HCT116 (cell line): ENCODE measurements around the gene BBS2. TPM values are rescaled to one million over a fixed set of nuclear protein-coding genes. Genes with fewer than 3 reads are reported as not detected.

Experiments
- ATAC-seq: fragments of 200-7000 bp; cut with Tn5 transposase; 2 replicates; pipeline ENCODE4 v1.9.1; 2020; ENCODE audit warnings: mild to moderate bottlenecking, moderate library complexity
- BruUV-seq: library from RNA; stranded (reverse); fragments of 400-500 nt; replicated peaks from 2 replicates; lab custom pipeline; 2021; lab: Mats Ljungman, UMichigan
- CTCF ChIA-PET: fragments of 300-600 bp; sonication (Branson Sonifier 250); formaldehyde crosslinking; loops from one replicate; lab custom pipeline; 2021; ENCODE audit warnings: antibody characterized with exemption; lab: Charles Lee
- POLR2A ChIA-PET: fragments of 300-600, 350-600 bp; sonication (Branson Sonifier 250); formaldehyde crosslinking; loops from one replicate; lab custom pipeline; 2021; ENCODE audit warnings: antibody characterized with exemption; lab: Charles Lee
- RAD21 ChIA-PET, 2 experiments: fragments of 300-600 bp; sonication (Branson Sonifier 250); formaldehyde crosslinking; loops; one replicate each; lab custom pipeline; 2023; ENCODE audit warnings: low total read pairs in 2 of 2; ENCODE audit not compliant: uncharacterized antibody in 2 of 2, unreplicated experiment in 2 of 2, low non-redundant PET in 1 of 2; lab: Charles Lee
- DNase-seq: peaks from one replicate; pipeline ENCODE4 v3.0.0-alpha.2; 2010; ENCODE audit warnings: low read depth, low spot score
- H2AFZ ChIP-seq: fragments of 200-600 bp; shearing (Covaris generic), sonication (generic); 2 replicates; pipeline ENCODE4 v1.6.1; 2017; ENCODE audit warnings: low read depth, mixed run types, mixed read lengths, antibody characterized with exemption, low read length; ENCODE audit not compliant: poor library complexity, severe bottlenecking
- H3K27ac ChIP-seq: 2 replicates; pipeline ENCODE4 v1.5.1; 2012; ENCODE audit warnings: low read depth, low read length
- H3K27me3 ChIP-seq: fragments of 200-600 bp; sonication (generic); 2 replicates; pipeline ENCODE4 v1.6.1; 2016; ENCODE audit warnings: mixed run types, low read length, mixed read lengths; ENCODE audit not compliant: insufficient read depth
- H3K36me3 ChIP-seq, 2 experiments: fragments of 200-500 bp in 1 of 2; fragments of 200-600 bp in 1 of 2; sonication (Bioruptor generic) in 1 of 2; sonication (generic) in 1 of 2; 2 replicates each; pipeline versions ENCODE4 v1.5.1 to v1.6.1; 2014 to 2016; ENCODE audit warnings: low read length in 2 of 2, inconsistent platforms in 1 of 2, mixed read lengths in 1 of 2, mixed run types in 1 of 2; ENCODE audit not compliant: insufficient read depth in 2 of 2, control insufficient read depth in 1 of 2
- H3K4me1 ChIP-seq, 2 experiments: fragments of 200-600 bp in 1 of 2; sonication (generic) in 1 of 2; 2 replicates each; pipeline versions ENCODE4 v1.5.1 to v1.6.1; 2012 to 2017; ENCODE audit warnings: low read length in 2 of 2, inconsistent platforms in 1 of 2, mild to moderate bottlenecking in 1 of 2, mixed read lengths in 1 of 2, mixed run types in 1 of 2, moderate library complexity in 1 of 2; ENCODE audit not compliant: insufficient read depth in 2 of 2, control insufficient read depth in 1 of 2
- H3K4me2 ChIP-seq: fragments of 200-600 bp; sonication (generic); 2 replicates; pipeline ENCODE4 v1.6.1; 2017; ENCODE audit warnings: mixed run types, low read length, mixed read lengths
- H3K4me3 ChIP-seq, 2 experiments: fragments of 200-600 bp in 1 of 2; sonication (generic) in 1 of 2; replicated peaks in 1 of 2; 2 replicates each; pipeline ENCODE4 v1.5.1; 2011 to 2016; ENCODE audit warnings: low read length in 2 of 2, control low read depth in 1 of 2, low read depth in 1 of 2, mild to moderate bottlenecking in 1 of 2, mixed read lengths in 1 of 2, mixed run types in 1 of 2
- H3K79me2 ChIP-seq: fragments of 200-600 bp; sonication (generic); 2 replicates; pipeline ENCODE4 v1.6.1; 2017; ENCODE audit warnings: mild to moderate bottlenecking, mixed run types, low read length, moderate library complexity, mixed read lengths; ENCODE audit not compliant: insufficient read depth
- H3K9ac ChIP-seq: fragments of 200-600 bp; sonication (generic); 2 replicates; pipeline ENCODE4 v1.6.1; 2016; ENCODE audit warnings: low read length, mixed read lengths
- H3K9me2 ChIP-seq: fragments of 200-600 bp; sonication (generic), shearing (Covaris generic); 2 replicates; pipeline ENCODE4 v1.6.1; 2017; ENCODE audit warnings: mixed run types, mild to moderate bottlenecking, moderate library complexity; ENCODE audit not compliant: insufficient read depth
- H3K9me3 ChIP-seq, 2 experiments: fragments of 200-500 bp in 1 of 2; fragments of 200-600 bp in 1 of 2; sonication (Bioruptor generic) in 1 of 2; sonication (generic) in 1 of 2; 2 replicates each; pipeline ENCODE4 v1.6.1; 2014 to 2017; ENCODE audit warnings: low read length in 2 of 2, mixed read lengths in 2 of 2, inconsistent platforms in 1 of 2, low read depth in 1 of 2, mild to moderate bottlenecking in 1 of 2, mixed run types in 1 of 2, moderate library complexity in 1 of 2; ENCODE audit not compliant: control insufficient read depth in 1 of 2, insufficient read depth in 1 of 2
- H4K20me1 ChIP-seq: fragments of 200-600 bp; sonication (generic), shearing (Covaris generic); 2 replicates; pipeline ENCODE4 v1.6.1; 2017; ENCODE audit warnings: mixed run types, mild to moderate bottlenecking, moderate library complexity; ENCODE audit not compliant: insufficient read depth
- CBX3 ChIP-seq: IDR thresholded peaks from 2 replicates; pipeline ENCODE4 v1.6.1; 2012; ENCODE audit warnings: low read depth
- CEBPB ChIP-seq: IDR thresholded peaks from 2 replicates; pipeline ENCODE4 v1.6.1; 2012; ENCODE audit warnings: low read depth
- EGR1 ChIP-seq: IDR thresholded peaks from 2 replicates; pipeline ENCODE4 v1.6.1; 2012; ENCODE audit warnings: low read depth
- ELF1 ChIP-seq: IDR thresholded peaks from 2 replicates; pipeline ENCODE4 v1.6.1; 2012; ENCODE audit warnings: low read depth, borderline replicate concordance
- EZH2 ChIP-seq: fragments of 200-600 bp; sonication (generic); IDR thresholded peaks from 2 replicates; pipeline ENCODE4 v1.6.1; 2017; ENCODE audit warnings: antibody characterized with exemption, mixed run types
- FOSL1 ChIP-seq: IDR thresholded peaks from 2 replicates; pipeline ENCODE4 v1.6.1; 2012; ENCODE audit warnings: low read depth
- RAD21 ChIP-seq: IDR thresholded peaks from 2 replicates; pipeline ENCODE4 v1.6.1; 2012; ENCODE audit warnings: low read depth, mild to moderate bottlenecking
- YY1 ChIP-seq: IDR thresholded peaks from 2 replicates; pipeline ENCODE4 v1.6.1; 2011; ENCODE audit warnings: low read length, low read depth, moderate library complexity, mild to moderate bottlenecking; ENCODE audit not compliant: insufficient replicate concordance; ENCODE audit errors: extremely low read depth
- ZFX ChIP-seq: fragments of 450-650 bp; IDR thresholded peaks from 2 replicates; pipeline ENCODE4 v1.6.1; 2017
- intact Hi-C: fragments of 100-400 bp; cut with micrococcal nuclease; formaldehyde crosslinking; loops from 2 replicates; pipeline ENCODE4 v1.10.0; 2022
- total RNA-seq: library from RNA; stranded (reverse); gene quantifications from one replicate; pipeline ENCODE4 v1.2.1, GENCODE V29; 2021; ENCODE audit not compliant: unreplicated experiment
- TF ChIP-seq, protein P1 (sequence below): IDR thresholded peaks from 2 replicates; pipeline ENCODE4 v1.6.1; 2011; ENCODE audit warnings: mild to moderate bottlenecking, low read length, moderate library complexity; ENCODE audit not compliant: insufficient replicate concordance; ENCODE audit errors: extremely low read depth
- TF ChIP-seq, protein P2 (sequence below), 3 experiments: fragments of 200-600 bp in 1 of 3; sonication (generic) in 1 of 3; IDR thresholded peaks in 2 of 3; conservative IDR thresholded peaks in 1 of 3; 2 replicates each; pipeline ENCODE4 v1.5.1; 2012 to 2017; ENCODE audit warnings: low read depth in 2 of 3, low read length in 2 of 3, antibody characterized with exemption in 1 of 3, borderline replicate concordance in 1 of 3, control low read depth in 1 of 3, mild to moderate bottlenecking in 1 of 3, mixed read lengths in 1 of 3, mixed run types in 1 of 3, moderate library complexity in 1 of 3; ENCODE audit not compliant: insufficient read depth in 1 of 3
- TF ChIP-seq, protein P3 (sequence below): IDR thresholded peaks from 2 replicates; pipeline ENCODE4 v1.6.1; 2012
- TF ChIP-seq, protein P4 (sequence below): IDR thresholded peaks from 2 replicates; pipeline ENCODE4 v1.6.1; 2012
- TF ChIP-seq, protein P5 (sequence below): IDR thresholded peaks from 2 replicates; pipeline ENCODE4 v1.6.1; 2012; ENCODE audit warnings: low read depth

The BBS2 gene
- total RNA-seq, 1 experiment from 2014 or later, result 26.7 TPM

DNA sequence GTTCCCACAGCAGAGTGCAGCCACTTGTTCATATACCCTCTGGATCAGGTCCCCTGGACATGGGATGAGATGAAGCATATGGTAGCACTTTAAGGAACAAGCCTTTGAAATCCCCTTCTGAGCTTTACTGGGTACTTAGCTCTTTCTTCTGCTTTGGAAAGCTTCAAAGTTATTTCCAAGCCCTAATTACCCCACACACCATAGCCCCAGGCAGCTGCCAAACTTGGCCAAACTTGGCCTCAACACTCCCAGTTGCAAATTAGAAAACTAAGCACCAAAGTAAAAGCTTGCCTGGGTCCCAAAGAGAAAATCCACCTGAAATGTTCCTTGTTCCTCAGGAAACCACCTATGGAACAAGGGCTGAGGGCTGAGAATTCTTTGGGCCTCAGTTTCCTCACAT is 29.3 kb upstream of the BBS2 start:
- Histone ChIP-seq H3K36me3 (no peaks in the 10 kb centered on the region), H3K9me3 (no peaks in the 10 kb centered on the region), H2AFZ (no peak overlapping the region), H3K9ac (no peak overlapping the region), H4K20me1 (no peaks in the 10 kb centered on the region), H3K27me3 (0 out of 2 replicates have a peak, but pooled peaks cover 5% of the 10 kb centered on the region), H3K9me2 (no peaks in the 10 kb centered on the region), H3K4me3 (no peak overlapping the region), H3K27ac (no peak overlapping the region), H3K4me1 (peaks cover 13 to 23% of the 10 kb centered on the region in 2 experiments; a peak in 3 of 4 replicates), H3K79me2 (no peaks in the 10 kb centered on the region), H3K4me2 (no peak overlapping the region)
- no TSS peak for BruUV-seq
- CTCF ChIA-PET, result no interaction called here
- ATAC-seq (no peak), DNase-seq (no peak)
- RAD21 ChIA-PET, result no interaction called here
- POLR2A ChIA-PET, result no interaction called here
- intact Hi-C loops, result no loop called here
- no peak for TF ChIP-seq ZFX
- TF ChIP-seq RAD21, result no peak
- TF ChIP-seq, protein P1, sequence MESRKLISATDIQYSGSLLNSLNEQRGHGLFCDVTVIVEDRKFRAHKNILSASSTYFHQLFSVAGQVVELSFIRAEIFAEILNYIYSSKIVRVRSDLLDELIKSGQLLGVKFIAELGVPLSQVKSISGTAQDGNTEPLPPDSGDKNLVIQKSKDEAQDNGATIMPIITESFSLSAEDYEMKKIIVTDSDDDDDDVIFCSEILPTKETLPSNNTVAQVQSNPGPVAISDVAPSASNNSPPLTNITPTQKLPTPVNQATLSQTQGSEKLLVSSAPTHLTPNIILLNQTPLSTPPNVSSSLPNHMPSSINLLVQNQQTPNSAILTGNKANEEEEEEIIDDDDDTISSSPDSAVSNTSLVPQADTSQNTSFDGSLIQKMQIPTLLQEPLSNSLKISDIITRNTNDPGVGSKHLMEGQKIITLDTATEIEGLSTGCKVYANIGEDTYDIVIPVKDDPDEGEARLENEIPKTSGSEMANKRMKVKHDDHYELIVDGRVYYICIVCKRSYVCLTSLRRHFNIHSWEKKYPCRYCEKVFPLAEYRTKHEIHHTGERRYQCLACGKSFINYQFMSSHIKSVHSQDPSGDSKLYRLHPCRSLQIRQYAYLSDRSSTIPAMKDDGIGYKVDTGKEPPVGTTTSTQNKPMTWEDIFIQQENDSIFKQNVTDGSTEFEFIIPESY, result no peak
- TF ChIP-seq EZH2, result no peak
- TF ChIP-seq EGR1, result no peak
- TF ChIP-seq, protein P2, sequence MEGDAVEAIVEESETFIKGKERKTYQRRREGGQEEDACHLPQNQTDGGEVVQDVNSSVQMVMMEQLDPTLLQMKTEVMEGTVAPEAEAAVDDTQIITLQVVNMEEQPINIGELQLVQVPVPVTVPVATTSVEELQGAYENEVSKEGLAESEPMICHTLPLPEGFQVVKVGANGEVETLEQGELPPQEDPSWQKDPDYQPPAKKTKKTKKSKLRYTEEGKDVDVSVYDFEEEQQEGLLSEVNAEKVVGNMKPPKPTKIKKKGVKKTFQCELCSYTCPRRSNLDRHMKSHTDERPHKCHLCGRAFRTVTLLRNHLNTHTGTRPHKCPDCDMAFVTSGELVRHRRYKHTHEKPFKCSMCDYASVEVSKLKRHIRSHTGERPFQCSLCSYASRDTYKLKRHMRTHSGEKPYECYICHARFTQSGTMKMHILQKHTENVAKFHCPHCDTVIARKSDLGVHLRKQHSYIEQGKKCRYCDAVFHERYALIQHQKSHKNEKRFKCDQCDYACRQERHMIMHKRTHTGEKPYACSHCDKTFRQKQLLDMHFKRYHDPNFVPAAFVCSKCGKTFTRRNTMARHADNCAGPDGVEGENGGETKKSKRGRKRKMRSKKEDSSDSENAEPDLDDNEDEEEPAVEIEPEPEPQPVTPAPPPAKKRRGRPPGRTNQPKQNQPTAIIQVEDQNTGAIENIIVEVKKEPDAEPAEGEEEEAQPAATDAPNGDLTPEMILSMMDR (IDR thresholded peaks at IDR 0.05 in 2 of 3, conservative IDR thresholded peaks at IDR 0.05 in 1 of 3; ENCODE audit: borderline replicate concordance in 1 of 3, insufficient read depth in 1 of 3, low read depth in 2 of 3, low read length in 2 of 3), result no peak
- TF ChIP-seq CBX3, result no peak
- TF ChIP-seq, protein P3, sequence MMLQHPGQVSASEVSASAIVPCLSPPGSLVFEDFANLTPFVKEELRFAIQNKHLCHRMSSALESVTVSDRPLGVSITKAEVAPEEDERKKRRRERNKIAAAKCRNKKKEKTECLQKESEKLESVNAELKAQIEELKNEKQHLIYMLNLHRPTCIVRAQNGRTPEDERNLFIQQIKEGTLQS, result no peak
- TF ChIP-seq, protein P4, sequence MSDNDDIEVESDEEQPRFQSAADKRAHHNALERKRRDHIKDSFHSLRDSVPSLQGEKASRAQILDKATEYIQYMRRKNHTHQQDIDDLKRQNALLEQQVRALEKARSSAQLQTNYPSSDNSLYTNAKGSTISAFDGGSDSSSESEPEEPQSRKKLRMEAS, result no peak
- TF ChIP-seq ELF1, result no peak
- TF ChIP-seq FOSL1, result no peak
- no peak for TF ChIP-seq YY1
- no peak for TF ChIP-seq CEBPB
- TF ChIP-seq, protein P5, sequence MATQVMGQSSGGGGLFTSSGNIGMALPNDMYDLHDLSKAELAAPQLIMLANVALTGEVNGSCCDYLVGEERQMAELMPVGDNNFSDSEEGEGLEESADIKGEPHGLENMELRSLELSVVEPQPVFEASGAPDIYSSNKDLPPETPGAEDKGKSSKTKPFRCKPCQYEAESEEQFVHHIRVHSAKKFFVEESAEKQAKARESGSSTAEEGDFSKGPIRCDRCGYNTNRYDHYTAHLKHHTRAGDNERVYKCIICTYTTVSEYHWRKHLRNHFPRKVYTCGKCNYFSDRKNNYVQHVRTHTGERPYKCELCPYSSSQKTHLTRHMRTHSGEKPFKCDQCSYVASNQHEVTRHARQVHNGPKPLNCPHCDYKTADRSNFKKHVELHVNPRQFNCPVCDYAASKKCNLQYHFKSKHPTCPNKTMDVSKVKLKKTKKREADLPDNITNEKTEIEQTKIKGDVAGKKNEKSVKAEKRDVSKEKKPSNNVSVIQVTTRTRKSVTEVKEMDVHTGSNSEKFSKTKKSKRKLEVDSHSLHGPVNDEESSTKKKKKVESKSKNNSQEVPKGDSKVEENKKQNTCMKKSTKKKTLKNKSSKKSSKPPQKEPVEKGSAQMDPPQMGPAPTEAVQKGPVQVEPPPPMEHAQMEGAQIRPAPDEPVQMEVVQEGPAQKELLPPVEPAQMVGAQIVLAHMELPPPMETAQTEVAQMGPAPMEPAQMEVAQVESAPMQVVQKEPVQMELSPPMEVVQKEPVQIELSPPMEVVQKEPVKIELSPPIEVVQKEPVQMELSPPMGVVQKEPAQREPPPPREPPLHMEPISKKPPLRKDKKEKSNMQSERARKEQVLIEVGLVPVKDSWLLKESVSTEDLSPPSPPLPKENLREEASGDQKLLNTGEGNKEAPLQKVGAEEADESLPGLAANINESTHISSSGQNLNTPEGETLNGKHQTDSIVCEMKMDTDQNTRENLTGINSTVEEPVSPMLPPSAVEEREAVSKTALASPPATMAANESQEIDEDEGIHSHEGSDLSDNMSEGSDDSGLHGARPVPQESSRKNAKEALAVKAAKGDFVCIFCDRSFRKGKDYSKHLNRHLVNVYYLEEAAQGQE, result no peak
